Skin of body (tissue), 2 donors: ENCODE results near the gene FGFR2. TPM values are rescaled to one million over a fixed set of nuclear protein-coding genes. Genes with fewer than 3 reads are reported as not detected.

Experiments
- DNase-seq: peaks from one replicate; lab custom pipeline; 2025; lab: John Stamatoyannopoulos, UW
- total RNA-seq: library from RNA; depleted of rRNA; stranded (reverse); fragments of >200 nt; gene quantifications from one replicate; pipeline ENCODE4 v1.2.3, GENCODE V29; 2014

FGFR2 gene
- total RNA-seq: 141 TPM

- DNase-seq: peak; percentile 54
Measured at GRCh38 chr10:121598263-121599249, at the start of gene FGFR2. FGFR2 (minus strand) TSS chr10:121598444; CDS start chr10:121593817, 4,627 bp downstream.

GRCh38 chr10:121647401-121647800, 49.2 kb upstream of the FGFR2 start:
- DNase-seq: no peak

GRCh38 chr10:121645696-121646095, 47.5 kb upstream of the FGFR2 start:
- no peak for DNase-seq

- DNase-seq: no peak
Measured at GRCh38 chr10:121644501-121644900, 46.3 kb upstream of the FGFR2 start.

- no peak for DNase-seq
Measured at GRCh38 chr10:121640266-121640665, 42.0 kb upstream of the FGFR2 start.

GRCh38 chr10:121639416-121639815, 41.2 kb upstream of the FGFR2 start:
- no peak for DNase-seq

- DNase-seq: no peak
Measured at GRCh38 chr10:121637437-121637836, 39.2 kb upstream of the FGFR2 start.

- no peak for DNase-seq
Measured at GRCh38 chr10:121633056-121633455, 34.8 kb upstream of the FGFR2 start.

- DNase-seq: peak; percentile 79
Measured at GRCh38 chr10:121631365-121632029, 33.3 kb upstream of the FGFR2 start.

- DNase-seq: no peak
Measured at GRCh38 chr10:121628859-121629258, 30.6 kb upstream of the FGFR2 start.

- peak; percentile 84 for DNase-seq
Measured at GRCh38 chr10:121627876-121628581, 29.8 kb upstream of the FGFR2 start.

- no peak for DNase-seq
Measured at GRCh38 chr10:121624836-121625486, 26.7 kb upstream of the FGFR2 start.

- DNase-seq: no peak
Measured at GRCh38 chr10:121618906-121619305, 20.7 kb upstream of the FGFR2 start.

GRCh38 chr10:121617176-121617575, 18.9 kb upstream of the FGFR2 start:
- no peak for DNase-seq

- no peak for DNase-seq
Measured at GRCh38 chr10:121616291-121616690, 18.0 kb upstream of the FGFR2 start.

GRCh38 chr10:121615836-121616235, 17.6 kb upstream of the FGFR2 start:
- no peak for DNase-seq

GRCh38 chr10:121615435-121615793, 17.2 kb upstream of the FGFR2 start:
- peak; percentile 71 for DNase-seq

- DNase-seq: peak; percentile 71
Measured at GRCh38 chr10:121614613-121615434, 16.6 kb upstream of the FGFR2 start.

- DNase-seq: no peak
Measured at GRCh38 chr10:121613456-121613855, 15.2 kb upstream of the FGFR2 start.

- no peak for DNase-seq
Measured at GRCh38 chr10:121611393-121612159, 13.3 kb upstream of the FGFR2 start.
